Liver (tissue), 9 donors: ENCODE measurements around the gene SV2B. TPM values are rescaled to one million over a fixed set of nuclear protein-coding genes. Genes with fewer than 3 reads are reported as not detected.

Source experiments
- DNase-seq: peaks from one replicate; pipeline ENCODE4 v3.0.0-alpha.2; 2017; ENCODE audit warnings: low spot score
- H3K27ac ChIP-seq, 2 donors: one replicate each; pipeline ENCODE4 v1.7.0; 2013; ENCODE audit warnings: inconsistent platforms in 2 of 2, low read length in 2 of 2, control low read depth in 1 of 2, low read depth in 1 of 2, mild to moderate bottlenecking in 1 of 2
- H3K27me3 ChIP-seq, 4 donors: one replicate each; pipeline versions ENCODE4 v1.6.1 to v1.7.0; 2013; ENCODE audit warnings: low read length in 3 of 4, inconsistent platforms in 1 of 4, mild to moderate bottlenecking in 1 of 4, moderate library complexity in 1 of 4; ENCODE audit not compliant: control insufficient read depth in 4 of 4, insufficient read depth in 4 of 4
- H3K36me3 ChIP-seq, 4 donors: one replicate each; pipeline versions ENCODE4 v1.6.1 to v1.7.0; 2013; ENCODE audit warnings: low read length in 3 of 4, mild to moderate bottlenecking in 3 of 4, low read depth in 1 of 4, moderate library complexity in 1 of 4; ENCODE audit not compliant: control insufficient read depth in 4 of 4, insufficient read depth in 3 of 4
- H3K4me1 ChIP-seq, 4 donors: one replicate each; pipeline versions ENCODE4 v1.6.1 to v1.7.0; 2013; ENCODE audit warnings: low read length in 3 of 4, mild to moderate bottlenecking in 3 of 4, moderate library complexity in 1 of 4; ENCODE audit not compliant: control insufficient read depth in 4 of 4, insufficient read depth in 4 of 4
- H3K4me3 ChIP-seq, 3 donors: one replicate each; pipeline versions ENCODE4 v1.6.1 to v1.7.0; 2013; ENCODE audit warnings: low read length in 3 of 3, control low read depth in 1 of 3, low read depth in 1 of 3, mild to moderate bottlenecking in 1 of 3
- H3K9ac ChIP-seq, 2 donors: one replicate each; pipeline ENCODE4 v1.7.0; 2013; ENCODE audit warnings: low read length in 2 of 2, mild to moderate bottlenecking in 2 of 2, moderate library complexity in 2 of 2, control low read depth in 1 of 2, low read depth in 1 of 2
- H3K9me3 ChIP-seq, 4 donors: one replicate each; pipeline versions ENCODE4 v1.6.1 to v1.7.0; 2013; ENCODE audit warnings: low read length in 3 of 4; ENCODE audit not compliant: control insufficient read depth in 4 of 4
- EGR1 ChIP-seq, 2 donors: IDR thresholded peaks; 2 replicates each; pipeline ENCODE4 v1.6.1; 2016 to 2018; ENCODE audit warnings: antibody characterized with exemption in 2 of 2, low read depth in 2 of 2
- FOXA1 ChIP-seq: IDR thresholded peaks from 2 replicates; pipeline ENCODE4 v1.6.1; 2016; ENCODE audit warnings: antibody characterized with exemption
- FOXA2 ChIP-seq: IDR thresholded peaks from 2 replicates; pipeline ENCODE4 v1.6.1; 2016; ENCODE audit warnings: antibody characterized with exemption
- GABPA ChIP-seq, 2 donors: IDR thresholded peaks in 1 of 2; conservative IDR thresholded peaks in 1 of 2; 2 replicates each; pipeline ENCODE4 v1.6.1; 2016; ENCODE audit warnings: antibody characterized with exemption in 2 of 2, mild to moderate bottlenecking in 1 of 2, moderate library complexity in 1 of 2
- HNF4A ChIP-seq, 2 donors: conservative IDR thresholded peaks; 2 replicates each; pipeline ENCODE4 v1.6.1; 2016; ENCODE audit warnings: antibody characterized with exemption in 2 of 2, mild to moderate bottlenecking in 2 of 2
- HNF4G ChIP-seq: IDR thresholded peaks from 2 replicates; pipeline ENCODE4 v1.6.1; 2016; ENCODE audit warnings: antibody characterized with exemption
- JUND ChIP-seq, 2 donors: IDR thresholded peaks; 2 replicates each; pipeline ENCODE4 v1.6.1; 2016; ENCODE audit warnings: antibody characterized with exemption in 2 of 2
- NR2F2 ChIP-seq: IDR thresholded peaks from 2 replicates; pipeline ENCODE4 v1.6.1; 2016; ENCODE audit warnings: antibody characterized with exemption
- RAD21 ChIP-seq, 2 donors: IDR thresholded peaks; 2 replicates each; pipeline ENCODE4 v1.6.1; 2016; ENCODE audit warnings: antibody characterized with exemption in 2 of 2, mild to moderate bottlenecking in 2 of 2
- RXRA ChIP-seq, 2 donors: IDR thresholded peaks; 2 replicates each; pipeline ENCODE4 v1.6.1; 2017 to 2018; ENCODE audit warnings: antibody characterized with exemption in 2 of 2, mild to moderate bottlenecking in 1 of 2
- SP1 ChIP-seq: IDR thresholded peaks from 2 replicates; pipeline ENCODE4 v1.6.1; 2018; ENCODE audit warnings: antibody characterized with exemption, mild to moderate bottlenecking
- TAF1 ChIP-seq: conservative IDR thresholded peaks from 2 replicates; pipeline ENCODE4 v1.6.1; 2016; ENCODE audit warnings: antibody characterized with exemption, mild to moderate bottlenecking
- YY1 ChIP-seq: IDR thresholded peaks from 2 replicates; pipeline ENCODE4 v1.6.1; 2016; ENCODE audit warnings: antibody characterized with exemption, mild to moderate bottlenecking
- WGBS: extraction: QIAGEN DNeasy Blood & Tissue Kit; methylation state at CpG from one replicate; pipeline ENCODE4 v1.1.7; 2013; 5-methylcytosine and 5-hydroxymethylcytosine counted together
- polyA plus RNA-seq, 2 donors: library from polyadenylated mRNA; stranded (reverse) in 1 of 2; unstranded in 1 of 2; fragments of 200-250 nt in 1 of 2; fragments of >200 nt in 1 of 2; fragmentation: Nextera tagmentation in 1 of 2; extraction: Ambion mirVana in 1 of 2; gene quantifications; one replicate each; pipeline versions ENCODE4 v1.2.1 to v1.2.3, GENCODE V29; 2013 to 2015
- total RNA-seq, 2 donors: library from RNA; depleted of rRNA; stranded (reverse); fragments of >200 nt; gene quantifications; one replicate each; pipeline ENCODE4 v1.2.3, GENCODE V29; 2014
- TF ChIP-seq, protein P1 (sequence below): IDR thresholded peaks from 2 replicates; pipeline ENCODE4 v1.6.1; 2016; ENCODE audit warnings: antibody characterized with exemption
- TF ChIP-seq, protein P2 (sequence below): IDR thresholded peaks from 2 replicates; pipeline ENCODE4 v1.6.1; 2016; ENCODE audit warnings: antibody characterized with exemption
- TF ChIP-seq, protein P3 (sequence below): IDR thresholded peaks from 2 replicates; pipeline ENCODE4 v1.6.1; 2016; ENCODE audit warnings: antibody characterized with exemption
- TF ChIP-seq, protein P4 (sequence below): IDR thresholded peaks from 2 replicates; pipeline ENCODE4 v1.6.1; 2016; ENCODE audit warnings: antibody characterized with exemption, mild to moderate bottlenecking
- TF ChIP-seq, protein P5 (sequence below): fragments of 150-350 bp; IDR thresholded peaks from 2 replicates; pipeline ENCODE4 v1.5.1; 2017; ENCODE audit warnings: improper control_type of control experiment, low read depth, low read length; ENCODE audit not compliant: missing input control
- donor health status: healthy.
- donor health status: healthy.
- donor health status: healthy.
- donor health status: healthy.
- donor health status: healthy.

SV2B gene
- total and polyA plus RNA-seq, 4 donors: 0.08 to 0.16 (median 0.09) TPM; not detected in 1

DNA sequence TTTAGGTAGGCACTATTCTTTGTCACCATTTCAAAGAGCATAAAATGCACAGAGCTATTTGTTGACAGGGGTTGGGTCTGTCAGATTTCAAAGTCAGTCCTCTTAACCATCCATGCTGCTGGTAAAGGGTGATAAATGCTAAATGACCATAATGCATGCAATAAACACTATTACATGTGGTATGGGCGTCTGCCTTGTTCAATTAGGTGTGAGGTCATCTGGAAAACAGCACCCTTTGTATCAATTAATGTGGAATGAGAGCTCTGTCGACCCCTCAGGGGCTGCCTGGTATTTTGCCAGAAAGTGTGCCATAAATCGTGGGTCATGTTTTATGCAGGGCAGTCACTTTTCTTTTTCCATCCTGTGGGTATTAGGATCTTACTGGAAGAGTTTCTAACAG, 235.6 kb downstream of the SV2B start:
- WGBS: 68% methylated on average over 3 of the region's 3 CpGs
- no peaks in the 10 kb centered on the region for H3K9me3 ChIP-seq
- DNase-seq: no peak
- H3K27me3 ChIP-seq: no peaks in the 10 kb centered on the region
- no peaks in the 10 kb centered on the region for H3K4me1 ChIP-seq
- H3K36me3 ChIP-seq: no peaks in the 10 kb centered on the region
- H3K27ac ChIP-seq: no peak overlapping the region
- H3K9ac ChIP-seq: no peak overlapping the region
- TF ChIP-seq GABPA (IDR thresholded peaks at IDR 0.05 in 1 of 2, conservative IDR thresholded peaks at IDR 0.05 in 1 of 2) (no peak), HNF4A (conservative IDR thresholded peaks at IDR 0.05) (no peak), NR2F2 (no peak)
- H3K4me3 ChIP-seq: no peak overlapping the region

DNA sequence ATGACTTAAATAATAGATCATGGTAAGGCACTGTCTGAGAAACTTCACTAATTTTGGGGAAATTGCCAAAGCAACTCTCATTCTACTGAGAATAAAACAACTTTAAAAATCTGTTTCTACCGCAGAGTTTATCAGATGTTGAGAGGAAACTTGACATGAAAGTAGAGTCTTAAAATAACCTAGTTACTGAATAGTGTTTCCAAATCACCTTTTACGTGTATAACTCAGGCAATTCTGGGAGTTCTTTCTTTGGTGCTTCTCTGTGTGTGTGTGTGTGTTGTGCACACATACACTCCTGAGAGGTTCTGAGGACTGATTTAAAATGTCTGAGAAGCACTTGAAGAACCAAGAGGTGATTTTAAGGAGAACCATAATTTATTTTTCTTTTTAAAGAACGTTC, 236.6 kb downstream of the SV2B start:
- H3K27ac ChIP-seq: no peak overlapping the region
- H3K27me3 ChIP-seq: no peaks in the 10 kb centered on the region
- H3K9me3 ChIP-seq: no peaks in the 10 kb centered on the region
- H3K9ac ChIP-seq: no peak overlapping the region
- H3K4me3 ChIP-seq: no peak overlapping the region
- TF ChIP-seq, protein P1, sequence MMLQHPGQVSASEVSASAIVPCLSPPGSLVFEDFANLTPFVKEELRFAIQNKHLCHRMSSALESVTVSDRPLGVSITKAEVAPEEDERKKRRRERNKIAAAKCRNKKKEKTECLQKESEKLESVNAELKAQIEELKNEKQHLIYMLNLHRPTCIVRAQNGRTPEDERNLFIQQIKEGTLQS: no peak
- TF ChIP-seq, protein P2, sequence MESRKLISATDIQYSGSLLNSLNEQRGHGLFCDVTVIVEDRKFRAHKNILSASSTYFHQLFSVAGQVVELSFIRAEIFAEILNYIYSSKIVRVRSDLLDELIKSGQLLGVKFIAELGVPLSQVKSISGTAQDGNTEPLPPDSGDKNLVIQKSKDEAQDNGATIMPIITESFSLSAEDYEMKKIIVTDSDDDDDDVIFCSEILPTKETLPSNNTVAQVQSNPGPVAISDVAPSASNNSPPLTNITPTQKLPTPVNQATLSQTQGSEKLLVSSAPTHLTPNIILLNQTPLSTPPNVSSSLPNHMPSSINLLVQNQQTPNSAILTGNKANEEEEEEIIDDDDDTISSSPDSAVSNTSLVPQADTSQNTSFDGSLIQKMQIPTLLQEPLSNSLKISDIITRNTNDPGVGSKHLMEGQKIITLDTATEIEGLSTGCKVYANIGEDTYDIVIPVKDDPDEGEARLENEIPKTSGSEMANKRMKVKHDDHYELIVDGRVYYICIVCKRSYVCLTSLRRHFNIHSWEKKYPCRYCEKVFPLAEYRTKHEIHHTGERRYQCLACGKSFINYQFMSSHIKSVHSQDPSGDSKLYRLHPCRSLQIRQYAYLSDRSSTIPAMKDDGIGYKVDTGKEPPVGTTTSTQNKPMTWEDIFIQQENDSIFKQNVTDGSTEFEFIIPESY: no peak
- TF ChIP-seq JUND (IDR thresholded peaks at IDR 0.05) (no peak), GABPA (IDR thresholded peaks at IDR 0.05 in 1 of 2, conservative IDR thresholded peaks at IDR 0.05 in 1 of 2) (no peak), TAF1 (no peak), HNF4G (no peak), FOXA2 (no peak), RAD21 (IDR thresholded peaks at IDR 0.05) (no peak), NR2F2 (no peak), SP1 (no peak), EGR1 (IDR thresholded peaks at IDR 0.05; ENCODE audit: low read depth in 2 of 2) (no peak), RXRA (IDR thresholded peaks at IDR 0.05) (no peak), YY1 (no peak), FOXA1 (no peak), HNF4A (conservative IDR thresholded peaks at IDR 0.05) (no peak)
- TF ChIP-seq, protein P3, sequence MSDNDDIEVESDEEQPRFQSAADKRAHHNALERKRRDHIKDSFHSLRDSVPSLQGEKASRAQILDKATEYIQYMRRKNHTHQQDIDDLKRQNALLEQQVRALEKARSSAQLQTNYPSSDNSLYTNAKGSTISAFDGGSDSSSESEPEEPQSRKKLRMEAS: no peak
- TF ChIP-seq, protein P4, sequence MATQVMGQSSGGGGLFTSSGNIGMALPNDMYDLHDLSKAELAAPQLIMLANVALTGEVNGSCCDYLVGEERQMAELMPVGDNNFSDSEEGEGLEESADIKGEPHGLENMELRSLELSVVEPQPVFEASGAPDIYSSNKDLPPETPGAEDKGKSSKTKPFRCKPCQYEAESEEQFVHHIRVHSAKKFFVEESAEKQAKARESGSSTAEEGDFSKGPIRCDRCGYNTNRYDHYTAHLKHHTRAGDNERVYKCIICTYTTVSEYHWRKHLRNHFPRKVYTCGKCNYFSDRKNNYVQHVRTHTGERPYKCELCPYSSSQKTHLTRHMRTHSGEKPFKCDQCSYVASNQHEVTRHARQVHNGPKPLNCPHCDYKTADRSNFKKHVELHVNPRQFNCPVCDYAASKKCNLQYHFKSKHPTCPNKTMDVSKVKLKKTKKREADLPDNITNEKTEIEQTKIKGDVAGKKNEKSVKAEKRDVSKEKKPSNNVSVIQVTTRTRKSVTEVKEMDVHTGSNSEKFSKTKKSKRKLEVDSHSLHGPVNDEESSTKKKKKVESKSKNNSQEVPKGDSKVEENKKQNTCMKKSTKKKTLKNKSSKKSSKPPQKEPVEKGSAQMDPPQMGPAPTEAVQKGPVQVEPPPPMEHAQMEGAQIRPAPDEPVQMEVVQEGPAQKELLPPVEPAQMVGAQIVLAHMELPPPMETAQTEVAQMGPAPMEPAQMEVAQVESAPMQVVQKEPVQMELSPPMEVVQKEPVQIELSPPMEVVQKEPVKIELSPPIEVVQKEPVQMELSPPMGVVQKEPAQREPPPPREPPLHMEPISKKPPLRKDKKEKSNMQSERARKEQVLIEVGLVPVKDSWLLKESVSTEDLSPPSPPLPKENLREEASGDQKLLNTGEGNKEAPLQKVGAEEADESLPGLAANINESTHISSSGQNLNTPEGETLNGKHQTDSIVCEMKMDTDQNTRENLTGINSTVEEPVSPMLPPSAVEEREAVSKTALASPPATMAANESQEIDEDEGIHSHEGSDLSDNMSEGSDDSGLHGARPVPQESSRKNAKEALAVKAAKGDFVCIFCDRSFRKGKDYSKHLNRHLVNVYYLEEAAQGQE: no peak
- TF ChIP-seq, protein P5, sequence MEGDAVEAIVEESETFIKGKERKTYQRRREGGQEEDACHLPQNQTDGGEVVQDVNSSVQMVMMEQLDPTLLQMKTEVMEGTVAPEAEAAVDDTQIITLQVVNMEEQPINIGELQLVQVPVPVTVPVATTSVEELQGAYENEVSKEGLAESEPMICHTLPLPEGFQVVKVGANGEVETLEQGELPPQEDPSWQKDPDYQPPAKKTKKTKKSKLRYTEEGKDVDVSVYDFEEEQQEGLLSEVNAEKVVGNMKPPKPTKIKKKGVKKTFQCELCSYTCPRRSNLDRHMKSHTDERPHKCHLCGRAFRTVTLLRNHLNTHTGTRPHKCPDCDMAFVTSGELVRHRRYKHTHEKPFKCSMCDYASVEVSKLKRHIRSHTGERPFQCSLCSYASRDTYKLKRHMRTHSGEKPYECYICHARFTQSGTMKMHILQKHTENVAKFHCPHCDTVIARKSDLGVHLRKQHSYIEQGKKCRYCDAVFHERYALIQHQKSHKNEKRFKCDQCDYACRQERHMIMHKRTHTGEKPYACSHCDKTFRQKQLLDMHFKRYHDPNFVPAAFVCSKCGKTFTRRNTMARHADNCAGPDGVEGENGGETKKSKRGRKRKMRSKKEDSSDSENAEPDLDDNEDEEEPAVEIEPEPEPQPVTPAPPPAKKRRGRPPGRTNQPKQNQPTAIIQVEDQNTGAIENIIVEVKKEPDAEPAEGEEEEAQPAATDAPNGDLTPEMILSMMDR: no peak
- no peaks in the 10 kb centered on the region for H3K4me1 ChIP-seq
- H3K36me3 ChIP-seq: no peaks in the 10 kb centered on the region
- WGBS: 64% methylated on average over 3 of the region's 3 CpGs
- no peak for DNase-seq
